Endothelial cell (in vitro differentiated cells): Measurements from ENCODE around the gene CPA3. TPM values are rescaled to one million over a fixed set of nuclear protein-coding genes. Genes with fewer than 3 reads are reported as not detected.

Source experiments
- DNase-seq: peaks from one replicate; pipeline ENCODE4 v3.0.0; 2021; ENCODE audit warnings: low spot score
- H3K27ac Mint-ChIP-seq: one replicate; pipeline ENCODE4 v1.8.0; 2021; ENCODE audit warnings: mixed read lengths, inconsistent platforms; ENCODE audit not compliant: unreplicated experiment
- H3K27me3 Mint-ChIP-seq: one replicate; pipeline ENCODE4 v1.8.0; 2021; ENCODE audit warnings: mild to moderate bottlenecking, moderate library complexity, mixed read lengths, inconsistent platforms; ENCODE audit not compliant: unreplicated experiment
- H3K36me3 Mint-ChIP-seq: one replicate; pipeline ENCODE4 v1.8.0; 2021; ENCODE audit warnings: mild to moderate bottlenecking, low read depth, mixed read lengths, inconsistent platforms; ENCODE audit not compliant: unreplicated experiment
- H3K4me1 Mint-ChIP-seq: one replicate; pipeline ENCODE4 v1.8.0; 2021; ENCODE audit warnings: mild to moderate bottlenecking, mixed read lengths, inconsistent platforms; ENCODE audit not compliant: unreplicated experiment
- H3K4me3 Mint-ChIP-seq: one replicate; pipeline ENCODE4 v1.8.0; 2021; ENCODE audit warnings: mild to moderate bottlenecking, mixed read lengths, inconsistent platforms; ENCODE audit not compliant: unreplicated experiment
- H3K9me3 Mint-ChIP-seq: one replicate; pipeline ENCODE4 v1.8.0; 2021; ENCODE audit warnings: mixed read lengths, inconsistent platforms; ENCODE audit not compliant: unreplicated experiment
- total RNA-seq: library from RNA; stranded (reverse); fragmentation: NEBNext Ultra II Directional; extraction: Animal tissue kit (Norgen Biotek cat#: 25700); gene quantifications from one replicate; pipeline ENCODE4 v1.2.1, GENCODE V29; 2021; ENCODE audit not compliant: unreplicated experiment
- TF ChIP-seq, protein P1 (sequence below): fragments of 200-600 bp; sonication (generic); IDR thresholded peaks from one replicate; pipeline ENCODE4 v1.5.0; 2021; ENCODE audit warnings: antibody characterized with exemption; ENCODE audit not compliant: unreplicated experiment

CPA3 gene
- total RNA-seq, 1 donor from 2014 or later, result not detected

DNA sequence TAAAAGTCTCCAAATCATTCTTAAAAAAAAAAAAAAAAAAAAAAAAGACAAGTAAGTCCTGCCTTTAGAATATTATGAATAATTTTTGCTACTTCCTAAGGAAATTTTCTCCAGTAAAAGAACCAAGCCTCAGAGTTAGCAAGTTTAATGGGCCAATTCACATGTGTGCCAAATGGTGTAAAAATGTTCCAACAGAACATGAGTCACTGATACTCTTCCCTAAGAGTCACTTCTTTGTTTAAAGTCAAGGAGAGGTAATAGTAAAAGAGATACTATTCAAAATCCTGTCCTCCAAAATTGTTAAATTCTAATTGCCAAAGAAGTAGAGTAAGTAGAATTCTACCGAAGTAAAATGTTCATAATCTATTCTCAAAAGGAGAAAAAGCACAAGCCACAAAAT lies 17.7 kb upstream of the CPA3 start:
- H3K9me3 Mint-ChIP-seq, result no peaks in the 10 kb centered on the region
- DNase-seq, result no peak
- no peaks in the 10 kb centered on the region for H3K4me1 Mint-ChIP-seq
- no peaks in the 10 kb centered on the region for H3K36me3 Mint-ChIP-seq
- peaks cover 1% of the 10 kb centered on the region for H3K27me3 Mint-ChIP-seq
- H3K27ac Mint-ChIP-seq, result no peak overlapping the region
- no peak overlapping the region for H3K4me3 Mint-ChIP-seq
- TF ChIP-seq, protein P1, sequence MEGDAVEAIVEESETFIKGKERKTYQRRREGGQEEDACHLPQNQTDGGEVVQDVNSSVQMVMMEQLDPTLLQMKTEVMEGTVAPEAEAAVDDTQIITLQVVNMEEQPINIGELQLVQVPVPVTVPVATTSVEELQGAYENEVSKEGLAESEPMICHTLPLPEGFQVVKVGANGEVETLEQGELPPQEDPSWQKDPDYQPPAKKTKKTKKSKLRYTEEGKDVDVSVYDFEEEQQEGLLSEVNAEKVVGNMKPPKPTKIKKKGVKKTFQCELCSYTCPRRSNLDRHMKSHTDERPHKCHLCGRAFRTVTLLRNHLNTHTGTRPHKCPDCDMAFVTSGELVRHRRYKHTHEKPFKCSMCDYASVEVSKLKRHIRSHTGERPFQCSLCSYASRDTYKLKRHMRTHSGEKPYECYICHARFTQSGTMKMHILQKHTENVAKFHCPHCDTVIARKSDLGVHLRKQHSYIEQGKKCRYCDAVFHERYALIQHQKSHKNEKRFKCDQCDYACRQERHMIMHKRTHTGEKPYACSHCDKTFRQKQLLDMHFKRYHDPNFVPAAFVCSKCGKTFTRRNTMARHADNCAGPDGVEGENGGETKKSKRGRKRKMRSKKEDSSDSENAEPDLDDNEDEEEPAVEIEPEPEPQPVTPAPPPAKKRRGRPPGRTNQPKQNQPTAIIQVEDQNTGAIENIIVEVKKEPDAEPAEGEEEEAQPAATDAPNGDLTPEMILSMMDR, result no peak

DNA sequence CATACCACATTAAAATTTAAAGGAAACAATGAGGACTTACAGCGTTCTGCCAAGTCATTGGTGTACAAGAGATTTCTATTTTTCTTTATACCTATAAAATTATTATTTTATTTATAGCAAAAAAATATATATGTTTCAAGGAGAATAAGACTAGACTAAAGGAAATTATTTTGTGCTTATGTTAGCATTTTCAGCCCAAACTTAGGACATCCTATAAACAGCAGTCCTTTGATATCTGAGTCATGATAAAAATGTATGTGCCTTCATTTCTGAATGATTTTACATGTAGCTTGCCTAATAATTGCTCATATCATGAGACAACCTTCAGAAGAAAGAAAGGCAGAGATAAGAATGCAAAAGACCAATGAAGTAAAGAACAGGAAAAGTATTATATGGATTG lies 16.7 kb upstream of the CPA3 start:
- no peak for DNase-seq
- TF ChIP-seq, protein P1, result no peak
- no peak overlapping the region for H3K27ac Mint-ChIP-seq
- H3K4me3 Mint-ChIP-seq, result no peak overlapping the region
- H3K4me1 Mint-ChIP-seq, result no peaks in the 10 kb centered on the region
- H3K36me3 Mint-ChIP-seq, result no peaks in the 10 kb centered on the region
- no peaks in the 10 kb centered on the region for H3K9me3 Mint-ChIP-seq
- H3K27me3 Mint-ChIP-seq, result no peaks in the 10 kb centered on the region

DNA sequence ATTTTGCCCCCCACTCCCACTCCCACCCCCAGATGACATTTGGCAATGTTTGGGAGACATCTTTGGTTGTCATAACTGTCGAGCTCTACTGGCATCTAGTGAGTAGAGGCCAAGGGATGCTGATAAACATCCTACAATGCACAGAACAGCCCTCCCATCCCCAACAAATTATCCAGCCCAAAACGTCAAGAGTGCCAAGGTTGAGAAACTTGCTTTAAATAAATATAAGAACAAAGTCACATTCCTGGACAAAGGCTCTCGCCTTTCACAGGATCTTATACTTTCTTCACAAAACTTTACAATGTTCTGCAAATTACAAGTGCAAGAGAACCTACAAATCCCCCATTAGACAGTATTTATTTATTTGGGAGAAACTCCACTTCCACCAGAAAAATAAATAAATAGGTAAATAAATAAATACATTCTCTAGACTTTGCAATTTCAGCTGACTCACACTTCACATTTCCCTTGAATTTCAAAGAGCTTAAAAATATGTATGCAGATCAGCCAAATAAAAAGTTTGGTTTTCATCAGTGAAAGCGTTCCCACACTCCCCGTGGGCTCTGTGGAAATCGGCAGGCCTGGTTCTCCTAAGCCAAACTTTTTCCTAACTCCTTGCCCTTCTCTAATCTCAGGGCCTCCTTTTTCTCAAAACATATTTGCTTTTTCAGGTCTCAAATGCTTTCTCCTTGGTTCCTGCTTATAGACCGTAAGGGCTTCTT lies 12.7 kb upstream of the CPA3 start:
- H3K27me3 Mint-ChIP-seq, result no peaks in the 10 kb centered on the region
- TF ChIP-seq, protein P1, result no peak
- H3K27ac Mint-ChIP-seq, result no peak overlapping the region
- H3K36me3 Mint-ChIP-seq, result no peaks in the 10 kb centered on the region
- H3K4me3 Mint-ChIP-seq, result no peak overlapping the region
- no peaks in the 10 kb centered on the region for H3K9me3 Mint-ChIP-seq
- DNase-seq, result no peak
- H3K4me1 Mint-ChIP-seq, result no peaks in the 10 kb centered on the region

DNA sequence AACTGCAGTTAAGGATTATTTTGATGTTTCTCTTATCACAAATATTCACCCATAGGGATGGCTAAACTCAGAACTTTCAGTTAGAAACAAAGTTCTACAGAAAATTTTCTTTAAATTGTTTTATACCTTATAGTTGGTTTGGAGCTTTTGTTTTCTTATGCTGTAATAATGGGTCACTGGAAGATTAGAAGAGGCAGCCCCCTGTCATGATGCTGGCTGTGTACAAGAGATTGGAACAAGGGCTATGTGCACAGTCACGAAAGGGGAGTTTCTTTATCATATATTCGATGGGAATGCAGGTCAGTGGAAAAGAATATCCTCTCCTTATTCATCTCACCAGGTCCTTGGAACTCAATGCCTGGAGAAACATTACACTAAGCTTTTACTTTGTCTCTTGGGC lies 12.0 kb upstream of the CPA3 start:
- no peak for DNase-seq
- Mint-ChIP-seq H3K36me3 (no peaks in the 10 kb centered on the region), H3K27ac (no peak overlapping the region), H3K4me1 (no peaks in the 10 kb centered on the region), H3K9me3 (no peaks in the 10 kb centered on the region), H3K4me3 (no peak overlapping the region), H3K27me3 (no peaks in the 10 kb centered on the region)
- TF ChIP-seq, protein P1, result no peak

DNA sequence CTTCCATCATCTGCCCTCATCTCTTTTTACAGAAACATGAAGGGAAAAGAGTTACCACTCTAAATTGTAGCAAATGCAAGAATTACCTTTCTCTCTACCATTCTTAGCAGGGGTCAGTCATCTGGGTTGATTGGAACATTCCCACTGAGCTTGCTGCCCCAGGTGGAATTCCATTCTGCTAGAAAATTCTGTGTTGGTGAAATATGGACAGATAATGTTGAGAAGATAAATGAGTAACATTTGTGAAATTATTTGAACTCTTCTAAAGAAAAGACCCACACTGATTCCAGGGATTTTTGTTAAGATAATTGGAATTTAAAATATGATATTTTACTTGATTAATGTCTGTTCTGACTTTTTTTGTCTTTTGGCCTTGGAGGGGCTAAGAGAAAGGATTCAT lies 11.0 kb upstream of the CPA3 start:
- no peak overlapping the region for H3K27ac Mint-ChIP-seq

More for the DNA sequence above, 11.0 kb upstream of the CPA3 start:
- no peaks in the 10 kb centered on the region for H3K27me3 Mint-ChIP-seq
- no peak for DNase-seq
- no peaks in the 10 kb centered on the region for H3K4me1 Mint-ChIP-seq
- H3K36me3 Mint-ChIP-seq, result no peaks in the 10 kb centered on the region
- H3K4me3 Mint-ChIP-seq, result no peak overlapping the region
- H3K9me3 Mint-ChIP-seq, result no peaks in the 10 kb centered on the region
- TF ChIP-seq, protein P1, result no peak
